Sigmoid colon (tissue), 7 donors: ENCODE results near the gene CREB3L2. TPM values are rescaled to one million over a fixed set of nuclear protein-coding genes. Genes with fewer than 3 reads are reported as not detected.

Experiments
- DNase-seq: peaks from one replicate; pipeline ENCODE4 v3.0.0-alpha.2; 2019
- H3K27ac ChIP-seq, 4 donors: fragments of 200-600 bp; sonication (generic); one replicate each; pipeline ENCODE4 v1.5.1; 2016 to 2019; ENCODE audit warnings: mild to moderate bottlenecking in 1 of 4
- H3K27me3 ChIP-seq, 3 donors: fragments of 200-600 bp; sonication (generic); one replicate each; pipeline ENCODE4 v1.5.1; 2019; ENCODE audit warnings: mild to moderate bottlenecking in 1 of 3
- H3K36me3 ChIP-seq, 4 donors: fragments of 200-600 bp; sonication (generic); one replicate each; pipeline ENCODE4 v1.5.1; 2016 to 2019
- H3K4me1 ChIP-seq, 4 donors: fragments of 200-600 bp; sonication (generic); one replicate each; pipeline ENCODE4 v1.5.1; 2017 to 2019
- H3K4me3 ChIP-seq, 4 donors: fragments of 200-600 bp; sonication (generic); one replicate each; pipeline ENCODE4 v1.5.1; 2017 to 2019; ENCODE audit warnings: mild to moderate bottlenecking in 2 of 4, moderate library complexity in 1 of 4
- H3K9me3 ChIP-seq, 4 donors: fragments of 200-600 bp in 3 of 4; sonication (generic) in 3 of 4; one replicate each; pipeline versions ENCODE4 v1.5.1 to v1.6.1; 2013 to 2019
- CTCF ChIP-seq, 4 experiments: fragments of 450-650 bp in 3 of 4; fragments of 200-600 bp in 1 of 4; IDR thresholded peaks; one replicate each; pipeline ENCODE4 v1.5.1; 2016 to 2019; ENCODE audit warnings: antibody characterized with exemption in 4 of 4, mild to moderate bottlenecking in 3 of 4, moderate library complexity in 2 of 4
- EP300 ChIP-seq, 4 donors: sonication (generic); formaldehyde crosslinking; IDR thresholded peaks; one replicate each; pipeline ENCODE4 v1.6.1; 2017; ENCODE audit warnings: antibody characterized with exemption in 4 of 4
- POLR2A ChIP-seq, 2 donors: fragments of 450-650 bp; IDR thresholded peaks; one replicate each; pipeline ENCODE4 v1.6.1; 2016; ENCODE audit warnings: antibody characterized with exemption in 2 of 2, mild to moderate bottlenecking in 2 of 2, moderate library complexity in 2 of 2
- POLR2AphosphoS5 ChIP-seq, 4 donors: sonication (generic); formaldehyde crosslinking; IDR thresholded peaks; one replicate each; pipeline ENCODE4 v1.6.1; 2017; ENCODE audit warnings: antibody characterized with exemption in 4 of 4
- WGBS, 2 donors: extraction: QIAGEN DNeasy Blood & Tissue Kit; methylation state at CpG; one replicate each; pipeline ENCODE4 v1.1.7; 2013; 5-methylcytosine and 5-hydroxymethylcytosine counted together
- intact Hi-C: fragments of 100-400 bp; cut with DNase I; formaldehyde crosslinking; loops from one replicate; pipeline ENCODE4 v1.15.1; 2023
- polyA plus RNA-seq, 3 donors: library from polyadenylated mRNA; stranded (reverse); fragments of 200-250 nt; gene quantifications; one replicate each; pipeline ENCODE4 v1.2.3, GENCODE V29; 2013
- total RNA-seq, 4 donors: library from RNA; depleted of rRNA; stranded (reverse); fragments of >200 nt; gene quantifications; one replicate each; pipeline ENCODE4 v1.1.0, GENCODE V29; 2016
- donor health status: healthy with polysubstance abuse.
- donor health status: Bipolar disorder and iron deficiency.
- donor health status: healthy.

Gene CREB3L2
- total and polyA plus RNA-seq, 7 donors = 3.0 to 41.3 (median 26.0) TPM

GRCh38 chr7:138036135-138036534, 34.2 kb upstream of the CREB3L2 start:
- no peak overlapping the region for H3K27ac ChIP-seq
- H3K4me3 ChIP-seq = no peak overlapping the region
- no peaks in the 10 kb centered on the region for H3K4me1 ChIP-seq
- no peaks in the 10 kb centered on the region for H3K9me3 ChIP-seq
- intact Hi-C loops = no loop called here
- TF ChIP-seq CTCF (IDR thresholded peaks at IDR 0.05) = no peak
- TF ChIP-seq EP300 (IDR thresholded peaks at IDR 0.05) = no peak
- no peak for TF ChIP-seq POLR2AphosphoS5 (IDR thresholded peaks at IDR 0.05)
- TF ChIP-seq POLR2A (IDR thresholded peaks at IDR 0.05) = no peak
- 60 to 65% methylated on average over 2 of the region's 2 CpGs for WGBS, 2 donors
- H3K36me3 ChIP-seq = no peaks in the 10 kb centered on the region
- DNase-seq = no peak
- no peaks in the 10 kb centered on the region for H3K27me3 ChIP-seq

- Histone ChIP-seq H3K9me3 (no peaks in the 10 kb centered on the region), H3K4me3 (no peak overlapping the region), H3K27ac (no peak overlapping the region), H3K27me3 (no peaks in the 10 kb centered on the region), H3K36me3 (no peaks in the 10 kb centered on the region), H3K4me1 (no peaks in the 10 kb centered on the region)
- intact Hi-C loops = no loop called here
- DNase-seq = no peak
- TF ChIP-seq CTCF (IDR thresholded peaks at IDR 0.05) = no peak
- TF ChIP-seq POLR2A (IDR thresholded peaks at IDR 0.05) = no peak
- no peak for TF ChIP-seq EP300 (IDR thresholded peaks at IDR 0.05)
- TF ChIP-seq POLR2AphosphoS5 (IDR thresholded peaks at IDR 0.05) = no peak
- WGBS, 2 donors = 90% methylated on average over 4 of the region's 4 CpGs
Measured at GRCh38 chr7:138033241-138033640, 31.4 kb upstream of the CREB3L2 start.

- intact Hi-C loops = no loop called here
- Histone ChIP-seq H3K27ac (no peak overlapping the region), H3K9me3 (no peaks in the 10 kb centered on the region), H3K36me3 (no peaks in the 10 kb centered on the region), H3K4me1 (no peaks in the 10 kb centered on the region), H3K27me3 (no peaks in the 10 kb centered on the region), H3K4me3 (no peak overlapping the region)
- WGBS, 2 donors = 85 to 87% methylated on average over 3 of the region's 3 CpGs
- TF ChIP-seq POLR2AphosphoS5 (IDR thresholded peaks at IDR 0.05) = no peak
- TF ChIP-seq EP300 (IDR thresholded peaks at IDR 0.05) = no peak
- TF ChIP-seq POLR2A (IDR thresholded peaks at IDR 0.05) = no peak
- no peak for DNase-seq
Measured at GRCh38 chr7:138032770-138033169, 30.9 kb upstream of the CREB3L2 start.

GRCh38 chr7:138032186-138032585, 30.3 kb upstream of the CREB3L2 start:
- intact Hi-C loops = no loop called here
- H3K27ac ChIP-seq = no peak overlapping the region
- no peak overlapping the region for H3K4me3 ChIP-seq
- no peak for DNase-seq
- no peaks in the 10 kb centered on the region for H3K9me3 ChIP-seq
- no peaks in the 10 kb centered on the region for H3K4me1 ChIP-seq
- H3K27me3 ChIP-seq = no peaks in the 10 kb centered on the region
- no peaks in the 10 kb centered on the region for H3K36me3 ChIP-seq
- TF ChIP-seq CTCF (IDR thresholded peaks at IDR 0.05) = no peak
- TF ChIP-seq POLR2A (IDR thresholded peaks at IDR 0.05) = no peak

GRCh38 chr7:138030679-138031351, 28.9 kb upstream of the CREB3L2 start:
- H3K4me3 ChIP-seq = no peak overlapping the region
- no peak overlapping the region for H3K27ac ChIP-seq
- H3K36me3 ChIP-seq = no peaks in the 10 kb centered on the region
- TF ChIP-seq CTCF (IDR thresholded peaks at IDR 0.05) (no peak), EP300 (IDR thresholded peaks at IDR 0.05) (no peak), POLR2A (IDR thresholded peaks at IDR 0.05) (no peak), POLR2AphosphoS5 (IDR thresholded peaks at IDR 0.05) (no peak)
- no peaks in the 10 kb centered on the region for H3K4me1 ChIP-seq
- H3K27me3 ChIP-seq = no peaks in the 10 kb centered on the region
- WGBS, 2 donors = 87 to 89% methylated on average over 7 of the region's 7 CpGs
- H3K9me3 ChIP-seq = no peaks in the 10 kb centered on the region
- DNase-seq = no peak
- intact Hi-C loops = no loop called here
